GM12873 (cell line): ENCODE measurements around the gene PPP1R14C.

Experiments
- TF ChIP-seq, protein P1 (sequence below): IDR thresholded peaks from 2 replicates; pipeline ENCODE4 v1.5.1; 2012; ENCODE audit warnings: low read depth, mild to moderate bottlenecking, moderate library complexity, low read length, control low read depth; ENCODE audit not compliant: insufficient read depth; ENCODE audit errors: missing control alignments

The PPP1R14C gene

GRCh38 chr6:150279533-150279932 is 136.7 kb downstream of the PPP1R14C start:
- TF ChIP-seq, protein P1, sequence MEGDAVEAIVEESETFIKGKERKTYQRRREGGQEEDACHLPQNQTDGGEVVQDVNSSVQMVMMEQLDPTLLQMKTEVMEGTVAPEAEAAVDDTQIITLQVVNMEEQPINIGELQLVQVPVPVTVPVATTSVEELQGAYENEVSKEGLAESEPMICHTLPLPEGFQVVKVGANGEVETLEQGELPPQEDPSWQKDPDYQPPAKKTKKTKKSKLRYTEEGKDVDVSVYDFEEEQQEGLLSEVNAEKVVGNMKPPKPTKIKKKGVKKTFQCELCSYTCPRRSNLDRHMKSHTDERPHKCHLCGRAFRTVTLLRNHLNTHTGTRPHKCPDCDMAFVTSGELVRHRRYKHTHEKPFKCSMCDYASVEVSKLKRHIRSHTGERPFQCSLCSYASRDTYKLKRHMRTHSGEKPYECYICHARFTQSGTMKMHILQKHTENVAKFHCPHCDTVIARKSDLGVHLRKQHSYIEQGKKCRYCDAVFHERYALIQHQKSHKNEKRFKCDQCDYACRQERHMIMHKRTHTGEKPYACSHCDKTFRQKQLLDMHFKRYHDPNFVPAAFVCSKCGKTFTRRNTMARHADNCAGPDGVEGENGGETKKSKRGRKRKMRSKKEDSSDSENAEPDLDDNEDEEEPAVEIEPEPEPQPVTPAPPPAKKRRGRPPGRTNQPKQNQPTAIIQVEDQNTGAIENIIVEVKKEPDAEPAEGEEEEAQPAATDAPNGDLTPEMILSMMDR, result no peak

DNA sequence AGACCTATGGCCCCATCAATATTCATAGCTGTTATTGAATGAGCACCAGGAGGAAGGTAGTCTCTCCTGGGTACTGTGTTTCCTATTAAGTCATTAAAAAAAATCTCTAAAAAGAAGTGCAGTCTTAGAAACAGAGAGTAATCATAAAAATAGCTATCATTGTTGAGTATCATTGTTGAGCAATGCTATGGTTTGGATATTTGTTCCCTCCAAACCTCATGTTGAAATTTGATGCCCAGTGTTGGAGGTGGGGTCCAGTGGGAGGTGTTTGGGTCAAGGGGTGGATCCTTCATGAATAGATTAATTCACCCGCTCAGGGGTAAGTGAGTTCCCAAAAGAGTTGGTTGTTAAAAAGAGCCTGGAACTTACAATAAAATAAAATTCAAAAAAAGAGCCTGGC is 137.9 kb downstream of the PPP1R14C start:
- TF ChIP-seq, protein P1, result no peak

DNA sequence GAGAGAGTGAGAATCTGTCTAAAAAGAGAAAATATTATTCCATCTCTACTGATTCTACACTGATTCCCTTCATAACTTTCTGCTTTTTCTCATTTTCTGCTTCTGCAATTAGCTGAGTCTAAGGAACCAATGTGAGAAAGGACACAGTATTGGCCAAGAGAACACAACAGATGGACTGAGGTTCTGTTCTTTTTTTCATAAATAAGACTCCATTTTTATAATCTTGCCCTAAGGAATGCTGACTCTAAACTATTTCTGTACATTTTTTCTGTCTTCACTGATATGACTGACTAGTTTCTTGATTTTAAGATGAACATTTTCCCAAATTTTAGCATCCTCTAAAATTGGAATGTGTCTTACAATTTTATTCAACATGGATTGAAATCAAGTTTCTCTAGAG is 138.9 kb downstream of the PPP1R14C start:
- TF ChIP-seq, protein P1, result no peak

DNA sequence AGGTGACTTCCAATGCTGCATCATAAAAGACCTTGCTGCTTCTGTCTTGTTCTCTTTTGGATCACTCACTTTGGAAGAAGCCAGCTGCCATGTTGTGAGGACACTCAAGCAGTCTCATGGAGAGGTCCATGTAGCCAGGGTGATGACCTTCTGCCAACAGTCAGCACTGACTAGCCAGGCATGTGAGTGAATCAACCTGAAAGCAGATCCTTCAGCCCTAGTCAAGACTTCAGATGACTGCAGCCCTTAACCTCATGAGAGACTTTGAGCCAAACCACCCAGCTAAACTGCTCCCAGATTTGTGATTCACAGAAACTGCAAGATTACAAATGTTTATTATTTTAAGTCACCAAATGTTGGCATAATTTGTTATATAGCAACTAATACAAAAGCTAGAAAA is 140.0 kb downstream of the PPP1R14C start:
- TF ChIP-seq, protein P1, result no peak

DNA sequence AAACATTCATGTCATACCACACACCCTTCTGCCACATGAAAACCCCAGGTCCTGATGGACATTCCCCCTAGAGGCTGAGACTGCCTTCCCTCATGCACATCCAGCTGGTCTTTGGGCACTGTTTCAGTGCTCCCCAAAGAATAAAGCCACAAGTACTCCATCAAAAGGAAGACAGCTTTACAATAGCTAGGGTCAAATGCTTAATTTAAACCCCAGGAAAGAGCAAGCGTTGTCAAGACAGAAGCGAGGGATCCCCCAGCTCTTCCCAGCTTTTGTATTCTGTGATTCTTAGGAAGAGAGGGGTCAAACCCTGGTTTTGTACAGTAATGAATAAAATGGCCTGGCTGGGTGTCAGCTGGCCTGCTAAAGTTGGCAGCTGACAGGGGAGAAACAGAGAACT is 143.6 kb downstream of the PPP1R14C start:
- TF ChIP-seq, protein P1, result no peak

DNA sequence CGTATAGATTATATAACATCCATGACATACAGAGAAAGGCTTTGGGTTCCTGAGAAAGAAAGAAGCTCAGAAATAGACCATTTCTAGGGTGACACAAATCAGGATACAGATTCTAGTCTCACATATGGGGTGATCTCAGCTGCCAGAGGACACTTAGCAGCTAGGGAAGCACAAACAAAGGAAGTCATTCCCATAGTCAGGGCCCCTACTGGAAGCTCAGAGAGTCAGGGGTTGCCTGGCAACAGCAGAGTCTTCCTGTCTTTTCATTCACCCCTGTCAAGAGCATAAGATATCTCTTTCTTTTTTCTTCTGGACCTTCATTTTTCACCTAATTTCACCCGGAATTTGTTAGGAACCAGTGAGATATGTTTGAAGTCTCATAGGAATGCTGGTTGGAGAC is 144.1 kb downstream of the PPP1R14C start:
- TF ChIP-seq, protein P1, result no peak

GRCh38 chr6:150288456-150288855 is 145.6 kb downstream of the PPP1R14C start:
- TF ChIP-seq, protein P1, result no peak

- TF ChIP-seq, protein P1, result no peak
Observed at GRCh38 chr6:150289454-150290071, 146.7 kb downstream of the PPP1R14C start.
